ENCODE measurements around the gene AUNIP.

The AUNIP gene

GRCh38 chr1:25836695-25837094, 22.6 kb downstream of the AUNIP start:
- no peak for ATAC-seq (ENCODE audit: insufficient read depth, low read depth)
- no peak overlapping the region for H3K27ac ChIP-seq (ENCODE audit: low read length)
- no peaks in the 10 kb centered on the region for H3K4me1 ChIP-seq (ENCODE audit: insufficient read depth, low read length)
- H3K4me3 ChIP-seq (ENCODE audit: low read depth in 1 of 2, low read length in 2 of 2), result no peak overlapping the region
- peaks cover 58% of the 10 kb centered on the region for H3K36me3 ChIP-seq (ENCODE audit: insufficient read depth, low read length)
- no peak for DNase-seq
- H3K4me2 ChIP-seq (ENCODE audit: insufficient read depth, low read length), result no peak overlapping the region
- H3K9ac ChIP-seq (ENCODE audit: low read depth, low read length), result no peak overlapping the region
- TF ChIP-seq EZH2 (IDR thresholded peaks at IDR 0.05; ENCODE audit: borderline replicate concordance, low read depth, low read length, severe bottlenecking), result no peak
- TF ChIP-seq CTCF (IDR thresholded peaks at IDR 0.05; ENCODE audit: borderline replicate concordance, extremely low read depth, low read length, poor library complexity, severe bottlenecking), result no peak
- H2AFZ ChIP-seq (ENCODE audit: low read depth, low read length), result no peak overlapping the region
- H3K79me2 ChIP-seq (ENCODE audit: insufficient read depth, low read length), result peaks cover 29% of the 10 kb centered on the region
- H3K9me3 ChIP-seq (ENCODE audit: insufficient read depth, low read length, severe bottlenecking), result peaks cover 9% of the 10 kb centered on the region
- no peaks in the 10 kb centered on the region for H3K27me3 ChIP-seq (ENCODE audit: insufficient read depth, low read length, poor library complexity)
- H4K20me1 ChIP-seq (ENCODE audit: insufficient read depth, low read length), result no peaks in the 10 kb centered on the region; the same call in 1 of the 2 replicates

GRCh38 chr1:25834894-25835293, 24.4 kb downstream of the AUNIP start:
- Histone ChIP-seq H3K4me1 (ENCODE audit: insufficient read depth, low read length) (no peaks in the 10 kb centered on the region), H2AFZ (ENCODE audit: low read depth, low read length) (no peak overlapping the region), H3K9me3 (ENCODE audit: insufficient read depth, low read length, severe bottlenecking) (peaks cover 1% of the 10 kb centered on the region), H3K27ac (ENCODE audit: low read length) (no peak overlapping the region), H3K4me2 (ENCODE audit: insufficient read depth, low read length) (no peak overlapping the region), H3K27me3 (ENCODE audit: insufficient read depth, low read length, poor library complexity) (no peaks in the 10 kb centered on the region), H3K9ac (ENCODE audit: low read depth, low read length) (no peak overlapping the region), H4K20me1 (ENCODE audit: insufficient read depth, low read length) (peaks cover 4% of the 10 kb centered on the region; the same call in 1 of the 2 replicates), H3K36me3 (ENCODE audit: insufficient read depth, low read length) (peaks cover 76% of the 10 kb centered on the region), H3K4me3 (ENCODE audit: low read depth in 1 of 2, low read length in 2 of 2) (no peak overlapping the region), H3K79me2 (ENCODE audit: insufficient read depth, low read length) (peaks cover 22% of the 10 kb centered on the region)
- ATAC-seq (ENCODE audit: insufficient read depth, low read depth) (no peak), DNase-seq (no peak)
- TF ChIP-seq CTCF (IDR thresholded peaks at IDR 0.05; ENCODE audit: borderline replicate concordance, extremely low read depth, low read length, poor library complexity, severe bottlenecking) (no peak), EZH2 (IDR thresholded peaks at IDR 0.05; ENCODE audit: borderline replicate concordance, low read depth, low read length, severe bottlenecking) (no peak)

- no peak for TF ChIP-seq EZH2 (IDR thresholded peaks at IDR 0.05; ENCODE audit: borderline replicate concordance, low read depth, low read length, severe bottlenecking)
- TF ChIP-seq CTCF (IDR thresholded peaks at IDR 0.05; ENCODE audit: borderline replicate concordance, extremely low read depth, low read length, poor library complexity, severe bottlenecking), result no peak
- H3K79me2 ChIP-seq (ENCODE audit: insufficient read depth, low read length), result peaks cover 13% of the 10 kb centered on the region
These were observed 26.1 kb downstream of the AUNIP start for GRCh38 chr1:25833158-25833557.

More at GRCh38 chr1:25833158-25833557, 26.1 kb downstream of the AUNIP start:
- Histone ChIP-seq H3K9ac (ENCODE audit: low read depth, low read length) (no peak overlapping the region), H3K9me3 (ENCODE audit: insufficient read depth, low read length, severe bottlenecking) (no peaks in the 10 kb centered on the region), H3K4me3 (ENCODE audit: low read depth in 1 of 2, low read length in 2 of 2) (no peak overlapping the region), H3K4me1 (ENCODE audit: insufficient read depth, low read length) (no peaks in the 10 kb centered on the region), H4K20me1 (ENCODE audit: insufficient read depth, low read length) (peaks cover 4% of the 10 kb centered on the region; the same call in 1 of the 2 replicates), H3K27me3 (ENCODE audit: insufficient read depth, low read length, poor library complexity) (no peaks in the 10 kb centered on the region), H3K4me2 (ENCODE audit: insufficient read depth, low read length) (no peak overlapping the region), H3K36me3 (ENCODE audit: insufficient read depth, low read length) (peaks cover 94% of the 10 kb centered on the region), H3K27ac (ENCODE audit: low read length) (no peak overlapping the region), H2AFZ (ENCODE audit: low read depth, low read length) (no peak overlapping the region)
- DNase-seq (no peak), ATAC-seq (ENCODE audit: insufficient read depth, low read depth) (no peak)
